GM19043 (cell line): ENCODE measurements around the gene DPYSL4.
"Not testable (repeated sequence)": the region's sequence is repeated elsewhere in the genome, so short reads cannot be mapped to it uniquely, and the experiment has no call there.

Experiments used
- ATAC-seq: cut with Tn5 transposase; IDR thresholded peaks from one replicate; pipeline ENCODE4 v1.9.1; 2021; ENCODE audit warnings: low read depth; ENCODE audit not compliant: unreplicated experiment

The DPYSL4 gene

DNA sequence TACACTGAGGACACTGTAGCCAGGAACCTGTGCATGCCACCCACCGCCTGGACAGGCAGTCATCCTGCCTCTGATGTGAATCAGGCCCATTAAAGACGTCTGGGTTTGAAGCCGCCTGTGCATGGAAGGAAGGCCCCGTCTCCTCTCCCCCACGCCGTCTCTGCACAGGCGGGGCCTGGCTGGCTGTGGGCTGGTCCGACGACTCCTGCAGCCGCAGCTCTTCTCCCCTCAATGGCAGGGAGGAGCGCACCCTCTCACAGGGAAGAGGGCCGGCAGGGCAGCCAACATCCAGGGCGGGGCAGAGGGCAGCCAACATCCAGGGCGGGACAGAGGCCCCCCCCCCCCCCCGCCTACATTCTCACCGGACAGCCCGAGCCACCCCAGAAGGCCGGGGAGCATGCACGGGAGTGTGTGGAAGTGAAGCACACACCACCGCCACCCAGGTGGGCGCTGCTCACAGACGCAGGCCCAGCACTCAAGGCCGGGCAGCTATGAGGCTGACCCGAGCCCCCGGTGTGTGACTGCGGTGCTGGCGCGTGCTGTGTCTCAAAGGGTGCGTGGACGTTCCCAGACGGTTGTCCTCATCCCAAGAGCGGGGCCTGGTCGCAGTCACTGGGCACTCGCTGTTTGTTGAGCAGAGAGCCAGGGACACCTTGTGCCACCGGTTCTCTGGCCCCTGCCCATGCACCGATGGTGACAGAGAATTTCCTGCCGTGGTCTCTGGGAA, 19.1 kb downstream of the DPYSL4 start:
- ATAC-seq = no peak

DNA sequence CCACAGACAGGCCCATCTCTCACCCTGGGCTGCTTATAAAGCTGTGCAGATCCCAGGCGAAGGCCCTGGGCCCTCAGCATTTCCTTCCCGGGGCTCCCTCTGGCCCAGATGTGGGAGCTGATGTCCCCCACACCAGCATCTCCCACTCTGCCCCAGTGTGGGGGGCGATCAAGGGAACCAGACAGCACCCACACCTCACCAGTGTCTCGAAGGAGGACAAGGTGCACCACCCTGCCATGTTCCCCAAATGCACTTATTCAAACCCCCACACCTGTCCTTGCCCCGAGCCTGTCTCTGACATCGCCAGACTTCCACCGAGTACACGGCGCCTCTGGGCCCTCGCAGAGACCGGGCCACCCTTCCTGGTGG, 19.6 kb downstream of the DPYSL4 start:
- no peak for ATAC-seq

DNA sequence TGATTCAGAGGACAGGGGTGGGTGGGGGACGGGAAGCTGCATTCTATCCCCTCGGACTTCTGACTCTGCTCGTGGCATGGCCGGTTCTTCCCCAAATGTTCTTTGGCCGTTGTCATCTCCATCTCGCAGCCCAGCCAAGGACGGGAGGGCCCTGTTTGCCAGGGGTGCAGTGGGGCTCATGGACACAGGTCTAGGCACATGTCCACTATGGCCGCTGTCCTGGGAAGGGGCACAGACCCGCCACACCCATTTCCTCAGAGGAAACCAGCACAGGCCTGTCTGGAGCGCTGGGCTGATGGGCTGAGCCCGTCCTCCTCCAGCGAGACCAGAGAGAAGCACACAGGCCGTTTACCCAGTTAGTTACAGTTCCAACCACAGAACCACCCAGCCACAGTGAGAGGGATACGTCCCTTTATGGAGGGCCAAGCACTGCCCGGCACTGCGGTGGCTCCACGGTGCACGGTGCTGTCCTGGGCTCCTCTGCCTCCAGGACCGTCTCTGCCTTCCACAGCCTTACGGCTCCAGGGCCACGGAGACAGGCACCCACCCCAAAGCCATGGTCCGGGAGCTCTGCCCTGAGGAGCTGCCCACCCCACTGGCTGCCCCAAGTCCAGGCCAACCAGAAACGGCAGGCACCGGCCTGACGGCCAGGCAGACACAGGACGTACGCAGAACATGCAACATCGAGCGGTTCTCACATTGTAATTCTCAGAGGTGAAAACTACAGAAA, 20.2 kb downstream of the DPYSL4 start:
- ATAC-seq = no peak

DNA sequence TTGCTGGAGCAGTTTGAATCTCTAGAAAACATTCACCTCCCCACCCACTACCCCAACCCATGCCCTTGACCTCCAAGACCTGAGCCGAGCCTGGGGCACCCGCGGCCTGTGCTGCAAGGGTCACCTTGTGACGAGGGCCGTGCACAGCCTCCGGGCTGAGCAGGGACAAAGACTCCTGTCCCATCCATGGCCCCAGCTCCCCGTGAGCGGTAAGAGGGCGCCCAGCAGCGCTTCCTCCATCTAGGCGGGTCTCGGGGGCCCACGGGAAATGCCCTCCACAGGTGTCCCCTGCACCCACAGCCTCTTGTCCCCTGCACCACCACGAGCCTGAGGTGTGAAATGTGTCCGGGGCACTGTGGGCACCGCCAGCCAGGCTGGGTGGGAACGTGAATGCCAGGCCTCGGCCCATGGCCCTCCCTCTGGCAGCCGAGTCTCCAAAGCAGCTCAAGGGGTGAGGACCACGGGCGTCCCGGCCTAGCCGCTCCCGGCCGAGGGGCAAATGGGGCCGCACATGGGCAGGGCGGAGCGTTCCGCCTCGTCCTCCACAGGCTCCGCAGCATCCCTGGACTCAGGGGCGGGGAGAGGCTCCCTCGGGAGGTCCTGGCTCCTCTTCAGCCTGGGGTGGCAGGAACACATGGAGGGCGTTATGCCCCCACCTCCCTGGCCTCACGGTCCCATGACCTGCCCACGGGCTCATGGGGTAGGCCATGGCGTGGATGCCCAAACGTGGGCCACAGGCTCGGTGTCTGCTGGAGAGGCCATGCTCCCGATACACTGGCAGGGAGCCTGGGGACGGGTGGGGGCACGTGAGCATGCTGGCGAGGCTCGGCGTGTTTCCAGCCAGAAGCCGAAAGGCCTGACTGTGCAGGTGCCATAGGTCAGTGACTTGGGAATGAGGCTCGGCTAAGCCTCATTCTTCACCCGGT, 21.1 kb downstream of the DPYSL4 start:
- ATAC-seq = no peak

DNA sequence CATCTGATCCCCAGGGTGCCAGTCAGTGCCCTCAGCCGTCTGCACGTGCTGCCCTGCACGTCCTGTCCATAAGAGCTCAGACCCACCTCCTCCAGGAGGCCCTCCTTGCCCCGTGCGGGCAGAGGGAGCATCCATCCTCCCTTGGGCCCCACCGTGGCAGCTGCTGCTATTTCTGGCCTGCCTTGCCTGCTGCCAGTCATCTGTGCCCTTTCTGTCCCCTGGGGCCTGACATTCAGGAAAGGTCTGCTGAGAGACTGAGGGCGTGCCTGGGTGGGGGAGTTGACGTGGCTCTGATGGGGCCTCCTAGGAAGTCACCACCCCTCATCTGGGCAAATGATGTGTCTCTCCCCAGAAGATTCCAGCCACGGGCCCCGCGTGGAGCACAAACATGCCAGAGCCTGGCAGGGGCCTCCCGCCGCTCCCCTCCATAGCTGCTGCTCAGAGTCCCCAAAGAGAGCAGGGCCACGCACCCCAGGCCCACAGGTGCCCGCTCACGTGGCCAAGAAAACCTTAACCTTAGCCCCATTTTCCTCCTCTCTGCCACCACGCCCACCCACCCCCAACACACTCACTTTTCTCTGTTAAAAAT, 21.8 kb downstream of the DPYSL4 start:
- no peak for ATAC-seq

DNA sequence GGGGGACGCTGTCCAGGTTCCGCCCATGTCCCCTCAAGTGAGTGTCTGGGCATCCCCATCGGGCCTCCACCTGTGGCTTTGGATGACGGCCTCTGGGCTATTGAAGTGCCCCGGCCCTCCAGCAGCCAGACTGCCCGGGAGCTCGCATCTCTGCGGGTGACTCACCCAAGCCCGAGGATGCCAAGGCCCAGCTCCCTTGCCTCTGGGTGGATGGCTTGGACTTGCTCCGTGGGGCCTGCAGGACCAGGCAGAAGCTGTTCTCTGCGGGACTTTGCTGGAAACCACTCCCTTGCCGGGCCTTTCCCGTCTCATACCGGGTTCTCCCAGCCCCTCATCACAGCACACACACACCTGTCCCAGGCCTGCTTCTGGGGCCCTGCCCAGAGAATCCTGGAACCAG, 22.4 kb downstream of the DPYSL4 start:
- no peak for ATAC-seq

DNA sequence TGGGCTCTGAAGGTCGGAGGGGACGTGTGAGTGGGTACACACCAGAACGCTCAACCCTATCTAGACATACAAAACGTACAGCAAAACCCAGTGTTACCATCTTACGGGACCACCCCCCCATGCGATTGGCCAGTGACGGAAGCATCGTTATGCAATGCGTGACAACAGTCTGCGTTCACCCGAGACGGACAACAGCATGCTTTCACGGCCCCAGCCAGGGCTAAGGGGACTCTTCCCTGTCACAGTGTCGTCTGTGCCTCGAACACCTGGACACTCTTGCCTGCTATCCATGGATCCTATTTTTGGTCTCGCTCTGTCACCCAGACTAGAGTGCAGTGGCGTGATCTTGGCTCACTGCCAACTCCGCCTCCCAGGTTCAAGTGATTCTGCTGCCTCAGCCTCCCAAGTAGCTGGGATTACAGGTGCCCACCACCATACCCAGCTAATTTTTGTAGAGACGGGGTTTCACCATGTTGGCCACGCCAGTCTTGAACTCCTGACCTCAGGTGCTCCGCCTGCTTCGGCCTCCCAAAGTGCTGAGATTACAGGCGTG, 23.3 kb downstream of the DPYSL4 start:
- ATAC-seq = no peak

DNA sequence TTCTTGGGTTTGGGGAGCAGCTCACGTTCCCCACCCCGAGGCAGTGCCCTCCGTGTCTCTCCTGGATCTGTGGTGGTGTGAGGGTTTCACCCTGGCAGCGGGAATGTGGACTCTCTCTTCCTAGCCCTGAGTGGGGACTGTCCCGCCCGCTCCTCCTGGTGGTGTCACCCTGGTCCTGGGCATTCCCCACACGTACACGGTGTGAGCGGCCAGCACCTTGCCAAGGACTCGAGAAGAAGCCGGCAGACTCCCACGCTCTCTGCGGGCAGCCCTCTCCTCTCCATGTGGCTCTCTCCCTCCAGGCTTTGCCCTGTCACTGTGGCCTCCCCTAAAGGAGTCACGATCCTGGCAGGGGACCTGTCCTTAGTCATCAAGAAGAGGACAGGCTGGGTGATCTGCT, 24.0 kb downstream of the DPYSL4 start:
- no peak for ATAC-seq

DNA sequence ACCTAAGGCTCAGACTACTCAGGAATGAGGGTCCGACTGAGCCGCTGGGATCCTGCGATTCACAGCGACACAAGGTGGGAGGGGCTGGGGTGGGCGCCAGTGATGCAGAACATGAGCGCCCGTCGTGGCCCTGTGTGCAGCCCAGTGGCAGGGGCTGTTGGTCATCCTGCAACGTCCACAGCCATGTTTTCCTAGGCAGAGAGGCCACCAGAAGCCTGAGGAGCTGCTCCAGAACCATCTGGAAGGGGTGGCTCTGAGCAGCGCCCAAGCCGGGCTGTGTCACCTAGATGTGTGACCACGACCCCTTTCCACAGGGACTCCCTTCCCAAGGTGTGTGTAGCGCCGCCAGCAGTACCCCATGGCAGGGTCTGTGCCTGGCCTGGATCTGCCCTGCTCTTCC, 24.5 kb downstream of the DPYSL4 start:
- no peak for ATAC-seq

DNA sequence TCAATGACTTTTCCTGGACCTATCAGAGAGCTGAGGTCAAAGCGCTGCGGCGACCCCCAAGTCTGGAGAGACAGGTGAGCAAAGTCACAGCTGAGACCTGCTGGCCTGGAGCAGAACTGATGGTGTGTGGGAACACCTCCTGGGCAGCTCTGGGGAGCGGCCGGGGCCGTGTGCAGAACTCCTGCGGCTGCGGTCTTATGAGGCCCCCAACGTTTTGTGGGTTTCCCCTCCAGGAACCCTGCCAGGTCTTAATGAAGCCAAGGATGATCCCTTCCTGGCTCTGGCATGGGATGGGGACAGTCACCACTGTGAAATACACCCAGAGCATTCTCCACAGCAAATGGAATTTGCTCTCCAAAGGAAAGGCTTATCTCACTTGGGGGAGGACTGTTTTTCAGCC, 26.1 kb downstream of the DPYSL4 start:
- ATAC-seq = no peak

DNA sequence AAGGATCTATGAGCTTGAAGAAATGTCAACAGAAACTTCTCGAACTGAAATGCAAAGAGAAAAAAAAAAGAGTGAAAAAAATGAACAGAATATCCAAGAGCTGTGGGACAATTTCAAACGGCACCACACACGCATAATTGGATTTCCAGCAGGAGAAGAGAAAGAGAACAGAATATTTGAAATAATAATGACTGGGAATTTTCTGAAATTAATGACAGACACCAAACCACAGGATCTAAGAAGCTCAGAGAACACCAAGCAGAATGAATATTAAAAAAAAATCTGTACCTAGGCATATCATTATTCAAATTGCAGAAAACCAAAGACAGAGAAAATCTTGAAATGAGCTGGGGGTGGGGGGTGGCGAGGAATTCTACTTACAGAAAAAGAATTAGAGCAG, 27.2 kb downstream of the DPYSL4 start:
- ATAC-seq = no peak

DNA sequence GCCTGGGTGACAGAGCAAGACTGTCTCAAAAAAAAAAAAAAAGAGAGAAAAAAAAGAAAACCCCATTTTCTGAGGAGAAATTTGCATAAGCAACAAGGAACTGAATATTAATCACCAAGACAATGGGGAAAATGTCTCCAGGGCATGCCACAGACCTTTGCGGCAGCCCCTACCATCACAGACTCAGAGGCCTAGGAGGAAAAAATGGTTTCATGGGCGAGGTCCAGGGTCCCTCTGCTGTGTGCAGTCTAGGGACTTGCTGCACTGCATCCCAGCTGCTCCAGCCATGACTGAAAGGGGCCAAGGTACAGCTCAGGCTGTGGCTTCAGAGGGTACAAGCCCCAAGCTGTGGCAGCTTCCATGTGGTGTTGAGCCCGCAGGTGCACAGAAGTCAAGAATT, 29.7 kb downstream of the DPYSL4 start:
- ATAC-seq = not testable (repeated sequence)

DNA sequence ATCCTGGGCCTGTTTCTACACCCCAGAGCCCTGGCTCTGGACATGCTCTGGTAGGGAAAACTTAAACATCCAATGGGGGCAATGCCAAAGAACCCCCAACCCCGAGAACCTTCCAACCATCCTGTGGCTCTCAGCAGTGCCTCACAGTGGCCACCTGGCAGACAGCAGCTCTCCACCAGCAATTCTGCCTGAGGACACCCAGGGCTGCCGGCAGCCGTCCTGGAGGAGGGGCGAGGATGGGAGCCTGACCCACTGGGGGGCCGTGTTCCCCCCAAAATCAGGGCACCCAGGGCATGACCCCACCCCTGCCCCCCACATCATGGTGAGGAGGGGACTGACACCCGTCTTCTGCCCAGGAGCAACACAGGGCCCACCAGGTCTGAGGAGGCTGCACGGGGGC, 32.7 kb downstream of the DPYSL4 start:
- no peak for ATAC-seq

DNA sequence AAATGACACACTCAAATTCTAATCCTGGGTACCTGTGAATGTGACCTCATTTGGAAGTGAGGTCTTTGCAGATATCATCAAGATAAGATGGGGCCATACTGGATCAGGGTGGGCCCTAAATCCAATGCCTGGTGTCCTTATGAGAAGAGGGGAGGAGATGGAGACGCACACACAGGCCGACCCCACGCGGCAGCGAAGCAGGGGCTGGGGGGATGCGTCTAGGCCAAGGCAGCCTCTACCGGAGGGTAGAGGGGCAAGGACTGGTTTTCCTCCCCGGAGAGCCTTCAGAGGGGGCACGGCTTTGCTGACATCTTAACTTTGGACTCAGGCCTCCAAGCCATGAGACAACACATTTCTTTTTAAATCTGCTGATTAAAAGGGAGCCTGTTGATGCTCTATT, 33.3 kb downstream of the DPYSL4 start:
- ATAC-seq = no peak

DNA sequence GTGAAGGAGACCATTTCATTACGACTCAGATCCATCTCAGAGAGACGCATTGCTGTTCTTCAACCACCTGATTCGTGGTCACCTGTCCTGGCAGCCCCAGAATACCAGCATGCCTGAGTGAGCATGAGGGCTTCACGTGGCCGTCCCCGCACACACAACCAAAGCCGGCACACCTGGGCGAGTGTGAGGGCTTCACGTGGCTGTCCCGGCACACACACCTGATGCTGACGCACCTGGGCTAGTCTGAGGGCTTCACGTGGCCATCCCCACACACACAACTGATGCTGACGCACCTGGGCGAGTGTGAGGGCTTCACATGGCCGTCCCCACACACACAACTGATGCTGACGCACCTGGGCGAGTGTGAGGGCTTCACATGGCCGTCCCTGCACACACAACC, 34.2 kb downstream of the DPYSL4 start:
- ATAC-seq = not testable (repeated sequence)

DNA sequence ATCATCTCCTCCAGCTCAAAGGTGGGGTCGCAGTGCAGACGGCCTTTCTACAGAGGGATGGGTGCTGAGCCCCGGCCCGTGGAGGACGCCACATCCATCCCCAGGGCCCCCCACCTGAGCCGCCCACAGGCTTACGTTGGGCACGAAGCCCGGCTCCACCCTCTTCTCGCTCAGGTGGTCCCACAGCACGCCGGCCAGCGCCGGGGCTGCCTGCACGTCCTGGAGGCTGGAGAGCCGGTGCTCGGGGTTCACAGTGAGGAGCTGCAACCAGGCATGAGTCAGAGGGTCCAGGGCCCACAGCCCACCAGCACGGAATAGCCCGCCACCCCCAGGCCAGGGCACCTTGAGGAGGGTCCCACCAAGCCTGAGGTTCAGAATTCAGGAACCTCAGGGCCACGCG, 36.0 kb downstream of the DPYSL4 start:
- no peak for ATAC-seq

DNA sequence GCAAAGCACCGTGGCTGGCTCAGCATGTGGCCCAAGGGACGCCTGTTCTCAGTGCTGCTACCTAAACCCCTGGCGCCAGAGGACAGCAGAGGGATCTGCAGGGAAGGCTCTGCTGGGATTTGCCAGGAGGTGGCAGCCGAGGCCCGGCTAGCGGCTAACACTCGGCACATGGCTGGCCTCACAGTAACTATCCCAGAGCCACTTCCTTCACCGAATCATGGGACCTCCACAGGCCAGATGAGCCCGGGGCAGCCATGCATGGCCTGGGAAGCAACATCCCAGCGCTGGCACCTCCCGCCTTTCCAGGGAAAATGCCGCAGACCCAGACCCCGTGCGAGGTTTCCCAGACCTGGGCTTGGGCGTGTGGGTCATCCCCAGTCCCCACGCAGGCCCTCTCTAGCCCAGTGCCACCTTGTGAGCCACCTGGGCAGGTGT, 36.4 kb downstream of the DPYSL4 start:
- ATAC-seq = peak; percentile 93

DNA sequence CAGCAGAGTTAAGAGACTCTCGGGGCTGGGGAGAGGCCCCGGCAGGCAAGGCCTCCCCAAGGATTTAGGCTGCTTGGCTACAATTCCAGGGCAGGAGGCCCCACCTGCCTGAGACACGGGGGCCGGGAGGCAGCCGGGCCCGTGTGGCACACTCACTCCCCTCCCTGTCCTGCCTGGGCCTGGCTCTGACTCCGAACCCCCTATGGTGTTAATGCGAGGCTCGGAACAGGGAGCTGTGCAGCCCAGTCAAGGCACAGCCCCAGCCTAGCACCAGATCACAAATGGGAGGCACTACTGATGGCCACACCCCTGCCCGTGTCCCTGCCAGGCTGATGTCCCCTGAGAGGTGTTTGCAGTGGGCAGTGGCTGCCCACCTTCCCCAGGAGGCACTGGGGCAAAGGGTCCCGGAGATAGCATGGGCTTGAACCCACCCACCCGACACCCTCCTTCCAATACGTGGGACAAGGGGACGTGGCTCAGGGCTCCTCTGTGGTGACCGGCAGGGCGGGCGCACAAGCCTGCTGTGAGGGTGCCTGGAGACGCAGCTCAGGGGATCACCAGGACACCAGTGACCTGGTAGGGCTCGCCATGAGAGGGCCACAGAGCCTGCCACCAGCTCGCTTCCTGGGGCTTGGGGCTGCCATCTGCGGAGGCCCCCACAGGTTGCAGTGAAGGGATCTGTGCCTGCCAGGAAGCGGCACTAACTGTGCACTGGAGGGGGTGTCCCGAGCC, 37.0 kb downstream of the DPYSL4 start:
- no peak for ATAC-seq

DNA sequence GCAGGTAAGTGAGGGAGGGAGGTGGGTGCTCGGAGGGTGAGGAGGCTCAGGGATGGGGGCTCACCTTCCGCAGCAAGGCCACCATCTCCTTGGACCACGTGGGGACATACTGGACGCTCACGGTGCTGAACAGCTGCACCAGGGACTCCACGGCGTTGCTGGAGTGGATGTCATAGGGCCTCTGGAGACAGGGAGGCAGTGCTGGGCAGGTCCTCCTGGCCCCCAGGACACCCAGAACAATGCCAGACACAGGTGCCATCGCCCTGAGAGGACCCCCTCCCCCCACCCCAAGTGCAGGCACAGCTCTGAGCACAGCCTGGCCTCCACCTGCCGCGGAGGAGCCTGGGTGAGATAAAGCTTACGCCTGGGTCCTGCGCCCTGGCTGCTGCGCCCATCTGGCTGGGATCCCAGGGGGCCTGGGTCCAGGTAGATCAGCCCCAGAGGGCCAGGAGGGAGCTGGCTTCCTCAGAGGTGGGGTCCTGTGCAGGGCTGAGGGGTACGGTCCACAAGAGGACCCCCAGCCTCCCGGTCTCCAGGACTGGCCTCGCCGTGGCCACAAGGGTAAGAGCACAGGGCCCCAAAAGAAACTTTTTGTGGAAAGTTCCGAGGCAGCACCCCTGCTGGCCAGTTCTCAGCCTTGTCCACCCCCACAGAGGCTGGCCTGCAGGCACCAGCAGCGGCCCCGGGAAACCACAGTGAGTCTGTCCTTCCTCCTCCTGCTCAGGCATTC, 37.8 kb downstream of the DPYSL4 start:
- no peak for ATAC-seq
